ENCODE results near the gene GLB1L2. TPM values are rescaled to one million over a fixed set of nuclear protein-coding genes. Genes with fewer than 3 reads are reported as not detected.

Gene GLB1L2
- total RNA-seq, 4 donors from 2014 or later: 7.1 to 13.1 (median 10.5) TPM

DNA sequence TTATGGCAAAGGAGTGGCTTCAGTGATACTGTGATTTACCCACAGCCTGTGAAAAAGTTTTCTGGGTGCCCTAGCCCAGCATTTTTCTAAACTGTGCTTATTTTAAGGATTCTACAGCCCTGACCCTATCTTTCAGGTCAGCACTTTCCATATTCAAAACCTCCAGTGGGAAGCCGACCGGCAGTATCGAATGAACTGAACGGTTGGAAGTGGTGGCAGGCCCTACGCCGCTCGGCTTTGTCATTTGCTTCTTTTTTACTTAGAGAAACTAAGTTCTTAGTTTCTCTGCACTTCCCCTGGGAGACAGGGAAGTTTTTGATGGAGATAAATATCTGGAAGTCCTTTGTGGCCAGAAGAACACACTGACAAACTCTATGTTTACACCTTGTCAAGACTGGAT is 994 bp downstream of the GLB1L2 start:
- H3K27ac ChIP-seq (replicated peaks in 1 of 4): no peak overlapping the region
- peaks cover 20 to 25% (median 22%) of the 10 kb centered on the region in 4 donors for H3K4me1 ChIP-seq
- 63% methylated on average over 7 of the region's 7 CpGs for WGBS
- intact Hi-C loops (cut with DNase I): loop anchor here (5.0 to 10.0 kb wide), 2 partner anchors 80 to 108 kb away; partner anchors contain the start of genes ACAD8, NCAPD3, THYN1 and VPS26B
- H3K4me3 ChIP-seq: peak overlapping the region; percentile 53 to 70 (median 59)
- no peak for TF ChIP-seq POLR2AphosphoS5 (IDR thresholded peaks at IDR 0.05)
- no peak for TF ChIP-seq EP300 (IDR thresholded peaks at IDR 0.05)
- no peak for TF ChIP-seq POLR2A (IDR thresholded peaks at IDR 0.05; ENCODE audit: low read depth)
- no peaks in the 10 kb centered on the region for H3K36me3 ChIP-seq
- no peaks in the 10 kb centered on the region for H3K9me3 ChIP-seq
- peaks cover 0 to 10% (median 0%) of the 10 kb centered on the region in 4 donors for H3K27me3 ChIP-seq
- DNase-seq (ENCODE audit: extremely low spot score): no peak

DNA sequence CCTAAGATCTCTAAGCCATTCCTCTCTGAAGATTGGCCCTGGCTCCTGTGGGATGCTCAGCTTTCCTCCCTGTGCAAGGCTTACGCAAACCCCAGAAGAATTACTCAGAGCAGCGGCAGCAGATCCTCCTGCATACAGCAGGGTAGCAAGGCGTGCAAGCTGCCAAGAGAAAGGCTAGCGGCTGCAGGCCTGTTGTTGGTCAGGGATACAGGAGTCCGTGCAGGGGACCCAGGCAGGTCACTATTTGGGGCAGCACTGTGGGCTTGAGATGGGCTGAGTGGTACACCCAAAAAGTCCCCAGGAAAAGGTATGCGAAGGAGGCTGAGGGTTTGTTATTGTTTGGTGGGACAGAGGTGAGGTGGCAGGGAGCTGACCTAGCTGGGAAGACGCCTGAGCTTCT is 1.5 kb downstream of the GLB1L2 start:
- Histone ChIP-seq H3K27me3 (peaks cover 0 to 10% (median 0%) of the 10 kb centered on the region in 4 donors), H3K36me3 (no peaks in the 10 kb centered on the region), H3K9me3 (no peaks in the 10 kb centered on the region), H3K4me1 (peaks cover 20 to 25% (median 22%) of the 10 kb centered on the region in 4 donors), H3K27ac (replicated peaks in 1 of 4) (no peak overlapping the region), H3K4me3 (no peak overlapping the region)
- no peak for DNase-seq (ENCODE audit: extremely low spot score)
- intact Hi-C loops (cut with DNase I): loop anchor here (5.0 to 10.0 kb wide), 2 partner anchors 81 to 109 kb away; partner anchors contain the start of genes ACAD8, NCAPD3, THYN1 and VPS26B
- WGBS: 80% methylated on average over 7 of the region's 7 CpGs
- TF ChIP-seq EP300 (IDR thresholded peaks at IDR 0.05) (no peak), POLR2A (IDR thresholded peaks at IDR 0.05; ENCODE audit: low read depth) (no peak), POLR2AphosphoS5 (IDR thresholded peaks at IDR 0.05) (no peak)
- TF ChIP-seq, protein P1, sequence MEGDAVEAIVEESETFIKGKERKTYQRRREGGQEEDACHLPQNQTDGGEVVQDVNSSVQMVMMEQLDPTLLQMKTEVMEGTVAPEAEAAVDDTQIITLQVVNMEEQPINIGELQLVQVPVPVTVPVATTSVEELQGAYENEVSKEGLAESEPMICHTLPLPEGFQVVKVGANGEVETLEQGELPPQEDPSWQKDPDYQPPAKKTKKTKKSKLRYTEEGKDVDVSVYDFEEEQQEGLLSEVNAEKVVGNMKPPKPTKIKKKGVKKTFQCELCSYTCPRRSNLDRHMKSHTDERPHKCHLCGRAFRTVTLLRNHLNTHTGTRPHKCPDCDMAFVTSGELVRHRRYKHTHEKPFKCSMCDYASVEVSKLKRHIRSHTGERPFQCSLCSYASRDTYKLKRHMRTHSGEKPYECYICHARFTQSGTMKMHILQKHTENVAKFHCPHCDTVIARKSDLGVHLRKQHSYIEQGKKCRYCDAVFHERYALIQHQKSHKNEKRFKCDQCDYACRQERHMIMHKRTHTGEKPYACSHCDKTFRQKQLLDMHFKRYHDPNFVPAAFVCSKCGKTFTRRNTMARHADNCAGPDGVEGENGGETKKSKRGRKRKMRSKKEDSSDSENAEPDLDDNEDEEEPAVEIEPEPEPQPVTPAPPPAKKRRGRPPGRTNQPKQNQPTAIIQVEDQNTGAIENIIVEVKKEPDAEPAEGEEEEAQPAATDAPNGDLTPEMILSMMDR (IDR thresholded peaks at IDR 0.05): no peak

DNA sequence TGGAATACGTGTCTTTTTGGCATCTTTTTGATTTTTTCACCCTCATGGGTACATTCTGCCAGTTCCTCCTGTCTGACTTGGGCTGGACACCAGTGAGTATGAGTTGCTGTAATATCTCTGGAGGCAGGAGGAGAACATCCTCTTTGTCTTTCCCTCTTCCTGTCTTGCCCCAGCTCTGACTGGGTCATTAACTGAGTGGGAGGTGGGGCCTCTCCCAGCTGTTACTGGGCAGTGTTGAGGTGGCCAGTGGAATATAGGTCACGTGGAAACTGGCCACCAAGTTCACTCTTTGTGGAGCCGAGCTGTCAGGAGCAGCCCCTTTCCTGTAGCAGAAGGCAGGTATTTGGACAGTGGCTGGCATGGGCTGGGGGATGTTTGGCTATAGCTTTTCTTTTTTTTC is 2.2 kb downstream of the GLB1L2 start:
- intact Hi-C loops (cut with DNase I): loop anchor here (5.0 to 10.0 kb wide), 2 partner anchors 82 to 109 kb away; partner anchors contain the start of genes ACAD8, NCAPD3, THYN1 and VPS26B
- Histone ChIP-seq H3K4me3 (no peak overlapping the region), H3K9me3 (no peaks in the 10 kb centered on the region), H3K4me1 (peaks cover 20 to 25% (median 22%) of the 10 kb centered on the region in 4 donors), H3K36me3 (no peaks in the 10 kb centered on the region), H3K27ac (replicated peaks in 1 of 4) (no peak overlapping the region), H3K27me3 (peaks cover 0 to 10% (median 0%) of the 10 kb centered on the region in 4 donors)
- WGBS: 70% methylated on average over 3 of the region's 3 CpGs
- TF ChIP-seq EP300 (IDR thresholded peaks at IDR 0.05): no peak
- TF ChIP-seq, protein P1 (IDR thresholded peaks at IDR 0.05): no peak
- TF ChIP-seq POLR2A (IDR thresholded peaks at IDR 0.05; ENCODE audit: low read depth): no peak
- TF ChIP-seq POLR2AphosphoS5 (IDR thresholded peaks at IDR 0.05): no peak
- DNase-seq (ENCODE audit: extremely low spot score): peak; percentile 89

DNA sequence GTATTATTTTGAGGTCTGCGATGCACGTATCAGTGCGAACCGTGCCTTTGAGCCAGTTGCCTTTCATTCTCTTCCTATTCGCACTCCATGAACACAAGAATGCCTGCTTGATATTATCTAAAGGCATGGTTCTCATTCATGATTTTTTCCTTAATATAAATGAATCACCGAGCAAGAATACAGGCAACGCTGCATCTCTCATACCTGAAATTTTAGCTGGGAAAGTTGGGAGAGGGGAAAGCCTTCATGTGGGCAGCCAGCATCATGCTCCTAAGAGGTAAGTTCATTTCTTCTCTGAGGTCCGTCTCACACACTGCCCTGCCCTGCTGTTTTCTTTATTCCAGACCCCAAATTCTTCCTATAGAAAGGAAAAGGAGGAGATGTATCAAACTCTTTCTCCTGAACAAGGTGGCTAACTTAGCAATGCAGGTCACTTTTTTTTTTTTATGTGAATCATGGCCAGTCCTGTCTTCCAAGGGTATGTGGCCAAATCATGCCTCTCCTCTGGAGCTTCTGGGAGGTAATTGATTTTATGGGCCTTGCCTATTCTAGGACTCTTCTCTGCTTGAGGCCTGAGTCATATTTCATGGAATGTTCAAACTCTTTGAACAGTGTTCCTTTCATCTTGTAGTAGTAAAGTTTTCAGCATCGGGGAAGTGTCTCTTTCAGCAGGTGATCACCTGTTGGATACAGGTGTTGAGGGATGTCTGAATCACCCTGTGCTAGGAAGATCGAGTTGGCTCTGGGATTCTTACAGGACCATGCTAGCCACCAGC is 3.2 kb downstream of the GLB1L2 start:
- intact Hi-C loops (cut with DNase I): loop anchor here (5.0 to 10.0 kb wide), 2 partner anchors 83 to 110 kb away; partner anchors contain the start of genes ACAD8, NCAPD3, THYN1 and VPS26B
- 91% methylated on average over 10 of the region's 10 CpGs for WGBS
- Histone ChIP-seq H3K27me3 (peaks cover 0 to 10% (median 0%) of the 10 kb centered on the region in 4 donors), H3K4me1 (peaks cover 20 to 25% (median 22%) of the 10 kb centered on the region in 4 donors), H3K9me3 (no peaks in the 10 kb centered on the region), H3K27ac (replicated peaks in 1 of 4) (no peak overlapping the region), H3K36me3 (no peaks in the 10 kb centered on the region), H3K4me3 (no peak overlapping the region)
- no peak for TF ChIP-seq EP300 (IDR thresholded peaks at IDR 0.05)
- TF ChIP-seq, protein P1 (IDR thresholded peaks at IDR 0.05): no peak
- no peak for TF ChIP-seq POLR2AphosphoS5 (IDR thresholded peaks at IDR 0.05)
- no peak for DNase-seq (ENCODE audit: extremely low spot score)

DNA sequence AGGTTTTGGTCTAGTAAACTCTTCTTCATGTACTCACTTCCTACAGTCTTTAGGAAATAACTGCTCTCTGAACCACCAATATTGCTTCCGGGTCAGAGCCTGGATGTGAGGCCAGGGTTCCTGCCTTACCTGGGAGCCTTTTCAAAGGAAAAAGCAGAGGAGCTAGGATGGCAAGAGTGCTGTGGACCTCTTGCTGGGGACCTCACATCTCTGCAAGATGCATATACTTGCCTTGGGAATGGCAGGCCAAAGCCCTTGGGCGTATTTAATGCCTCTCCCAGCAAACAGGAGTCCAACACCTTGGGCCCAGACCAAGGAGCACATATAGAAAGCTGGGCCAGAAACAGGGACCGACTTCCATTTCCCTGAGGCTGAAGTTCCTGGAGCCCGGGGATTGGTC is 5.3 kb downstream of the GLB1L2 start:
- Histone ChIP-seq H3K27me3 (peaks cover 0 to 4% (median 0%) of the 10 kb centered on the region in 4 donors), H3K4me3 (no peak overlapping the region), H3K9me3 (no peaks in the 10 kb centered on the region), H3K27ac (replicated peaks in 1 of 4) (no peak overlapping the region), H3K4me1 (peaks cover 6 to 9% (median 8%) of the 10 kb centered on the region in 4 donors), H3K36me3 (no peaks in the 10 kb centered on the region)
- intact Hi-C loops (cut with DNase I): loop anchor here (10.0 kb wide), 1 partner anchor 112 kb away; the partner anchor contains the start of genes NCAPD3 and VPS26B
- 85% methylated on average over 4 of the region's 4 CpGs for WGBS
- no peak for TF ChIP-seq POLR2AphosphoS5 (IDR thresholded peaks at IDR 0.05)
- TF ChIP-seq POLR2A (IDR thresholded peaks at IDR 0.05; ENCODE audit: low read depth): no peak
- no peak for TF ChIP-seq EP300 (IDR thresholded peaks at IDR 0.05)
- peak; percentile 90 for DNase-seq (ENCODE audit: extremely low spot score)

All from esophagus muscularis mucosa (tissue), 4 donors.